Measurements from ENCODE around the gene ANKMY2.

- TF ChIP-seq CTCF (conservative IDR thresholded peaks at IDR 0.05 in 1 of 2, IDR thresholded peaks at IDR 0.05 in 1 of 2; ENCODE audit: low read depth in 1 of 2, low read length in 2 of 2): no peak
- no peak for TF ChIP-seq EZH2 (IDR thresholded peaks at IDR 0.05; ENCODE audit: low read length, missing control alignments)
Measured at GRCh38 chr7:16660702-16661464, 15.3 kb upstream of the ANKMY2 start.
